Kidney (tissue), 14 donors: ENCODE data around the gene COL23A1. TPM values are rescaled to one million over a fixed set of nuclear protein-coding genes. Genes with fewer than 3 reads are reported as not detected.

ENCODE experiments used
- DNase-seq, 5 donors: peaks; one replicate each; pipeline ENCODE4 v3.0.0-alpha.2; 2013 to 2020
- FAIRE-seq: peaks from 2 replicates; lab custom pipeline; 2012; peaks lifted over from hg19 to GRCh38; lab: Jason Lieb, UNC
- H3K27ac ChIP-seq, 2 donors: one replicate each; pipeline ENCODE4 v1.7.0; 2013; ENCODE audit warnings: low read depth in 2 of 2, low read length in 2 of 2, inconsistent platforms in 1 of 2
- H3K27me3 ChIP-seq: one replicate; pipeline ENCODE4 v1.7.1; 2013; ENCODE audit warnings: low read length, inconsistent platforms; ENCODE audit not compliant: control insufficient read depth, insufficient read depth
- H3K36me3 ChIP-seq, 3 donors: one replicate each; pipeline versions ENCODE4 v1.7.0 to v1.7.1; 2013; ENCODE audit warnings: low read length in 3 of 3, control low read depth in 1 of 3, inconsistent platforms in 1 of 3; ENCODE audit not compliant: insufficient read depth in 3 of 3, control insufficient read depth in 2 of 3
- H3K4me1 ChIP-seq, 3 donors: one replicate each; pipeline versions ENCODE4 v1.7.0 to v1.7.1; 2013; ENCODE audit warnings: low read length in 3 of 3, inconsistent platforms in 1 of 3, low read depth in 1 of 3; ENCODE audit not compliant: control insufficient read depth in 2 of 3, insufficient read depth in 2 of 3
- H3K4me3 ChIP-seq, 3 donors: one replicate each; pipeline versions ENCODE4 v1.7.0 to v1.8.1; 2013; ENCODE audit warnings: low read length in 3 of 3, control low read depth in 1 of 3, inconsistent platforms in 1 of 3
- H3K9ac ChIP-seq, 3 donors: one replicate each; pipeline versions ENCODE4 v1.7.0 to v1.7.1; 2013; ENCODE audit warnings: low read length in 3 of 3, control low read depth in 1 of 3, inconsistent platforms in 1 of 3
- H3K9me3 ChIP-seq, 3 donors: one replicate each; pipeline versions ENCODE4 v1.7.0 to v1.7.1; 2013; ENCODE audit warnings: low read length in 3 of 3, control low read depth in 1 of 3, inconsistent platforms in 1 of 3; ENCODE audit not compliant: control insufficient read depth in 2 of 3, insufficient read depth in 1 of 3
- intact Hi-C: fragments of 100-400 bp; cut with DNase I; formaldehyde crosslinking; loops from one replicate; pipeline ENCODE4 v1.11.1; 2022
- polyA plus RNA-seq: library from polyadenylated mRNA; stranded (reverse); fragments of 350-450 nt; fragmentation: Illumina TruSeq; extraction: RNeasy Lipid Tissue Mini Kit (QIAGEN cat#74804); gene quantifications from one replicate; pipeline ENCODE4 v1.2.3, GENCODE V29; 2014; ENCODE audit warnings: low read depth, low replicate concordance; ENCODE audit not compliant: insufficient read depth
- total RNA-seq: library from RNA; stranded (reverse); fragmentation: NEBNext Ultra II Directional; extraction: Animal tissue kit (Norgen Biotek cat#: 25700); gene quantifications from one replicate; pipeline ENCODE4 v1.2.1, GENCODE V29; 2021
- TF ChIP-seq, protein P1 (sequence below): IDR thresholded peaks from 3 replicates; pipeline ENCODE4 v1.5.1; 2012; ENCODE audit warnings: mild to moderate bottlenecking, moderate library complexity, borderline replicate concordance; ENCODE audit not compliant: insufficient read depth; ENCODE audit errors: extremely low read depth
- donor health status: control.
- donor health status: control.
- donor health status: control.
- donor health status: control.
- donor health status: control.
- donor health status: DM: yes; HTN: yes; CAD: no.
- donor health status: Normal renal cell carcinoma (clear cell type).

Gene COL23A1
- total and polyA plus RNA-seq, 2 donors from 2014 or later, result 4.1 to 8.7 TPM

- H3K4me1 ChIP-seq, result peaks cover 3 to 22% (median 20%) of the 10 kb centered on the region in 3 donors
- no peak overlapping the region for H3K27ac ChIP-seq
- DNase-seq (peak in 2 of 5 donors; percentile 16 to 32), FAIRE-seq (no peak)
- H3K9me3 ChIP-seq, result no peaks in the 10 kb centered on the region
- TF ChIP-seq, protein P1, sequence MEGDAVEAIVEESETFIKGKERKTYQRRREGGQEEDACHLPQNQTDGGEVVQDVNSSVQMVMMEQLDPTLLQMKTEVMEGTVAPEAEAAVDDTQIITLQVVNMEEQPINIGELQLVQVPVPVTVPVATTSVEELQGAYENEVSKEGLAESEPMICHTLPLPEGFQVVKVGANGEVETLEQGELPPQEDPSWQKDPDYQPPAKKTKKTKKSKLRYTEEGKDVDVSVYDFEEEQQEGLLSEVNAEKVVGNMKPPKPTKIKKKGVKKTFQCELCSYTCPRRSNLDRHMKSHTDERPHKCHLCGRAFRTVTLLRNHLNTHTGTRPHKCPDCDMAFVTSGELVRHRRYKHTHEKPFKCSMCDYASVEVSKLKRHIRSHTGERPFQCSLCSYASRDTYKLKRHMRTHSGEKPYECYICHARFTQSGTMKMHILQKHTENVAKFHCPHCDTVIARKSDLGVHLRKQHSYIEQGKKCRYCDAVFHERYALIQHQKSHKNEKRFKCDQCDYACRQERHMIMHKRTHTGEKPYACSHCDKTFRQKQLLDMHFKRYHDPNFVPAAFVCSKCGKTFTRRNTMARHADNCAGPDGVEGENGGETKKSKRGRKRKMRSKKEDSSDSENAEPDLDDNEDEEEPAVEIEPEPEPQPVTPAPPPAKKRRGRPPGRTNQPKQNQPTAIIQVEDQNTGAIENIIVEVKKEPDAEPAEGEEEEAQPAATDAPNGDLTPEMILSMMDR, result no peak
- intact Hi-C loops, result no loop called here
- H3K4me3 ChIP-seq, result no peak overlapping the region
- H3K36me3 ChIP-seq, result peaks cover 24 to 62% (median 51%) of the 10 kb centered on the region in 3 donors
- no peaks in the 10 kb centered on the region for H3K27me3 ChIP-seq
- no peak overlapping the region for H3K9ac ChIP-seq
Observed at GRCh38 chr5:178207917-178208280, 382.3 kb downstream of the COL23A1 start.

DNA sequence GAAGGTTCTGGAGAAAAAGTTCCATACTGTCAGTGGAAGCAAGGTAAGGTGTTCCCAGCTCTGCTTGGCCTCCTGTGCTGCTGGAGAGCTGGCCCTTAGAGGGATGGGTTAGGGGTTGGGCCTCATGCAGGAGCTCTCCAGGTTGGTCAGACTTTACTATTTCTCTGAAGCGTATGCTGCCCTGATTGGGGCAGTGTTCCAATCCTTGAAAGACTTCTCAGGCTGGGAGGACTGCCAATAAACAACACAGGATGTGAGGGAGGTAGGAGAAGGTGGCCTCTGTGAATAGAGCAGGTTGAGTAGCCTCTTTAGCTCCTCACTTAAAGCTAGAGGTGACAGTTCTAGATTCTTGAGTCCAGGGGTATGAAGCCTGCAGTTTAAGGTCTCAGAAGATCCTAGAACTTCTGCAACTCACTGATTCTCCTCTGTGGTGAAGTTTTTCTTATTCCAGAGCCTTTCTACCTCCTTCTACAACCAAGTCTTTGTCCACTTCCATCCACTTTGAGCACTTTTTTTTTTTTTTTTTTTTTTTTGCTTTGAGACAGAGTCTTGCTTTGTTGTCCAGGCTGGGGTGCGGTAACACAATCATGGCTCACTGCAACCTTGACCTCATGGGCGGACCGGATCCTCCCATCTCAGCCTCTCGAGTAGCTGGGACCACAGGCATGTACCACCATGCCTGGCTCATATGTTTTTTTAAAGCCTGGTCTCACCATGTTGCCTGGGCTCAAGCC is 382.8 kb downstream of the COL23A1 start:
- TF ChIP-seq, protein P1, result no peak
- Histone ChIP-seq H3K36me3 (peaks cover 21 to 58% (median 46%) of the 10 kb centered on the region in 3 donors), H3K4me3 (peak overlapping the region in 1 of 3 donors; percentile 16), H3K9me3 (no peaks in the 10 kb centered on the region), H3K27me3 (no peaks in the 10 kb centered on the region), H3K4me1 (peaks cover 3 to 16% (median 15%) of the 10 kb centered on the region in 3 donors), H3K9ac (no peak overlapping the region), H3K27ac (no peak overlapping the region)
- intact Hi-C loops, result no loop called here
- FAIRE-seq, result no peak
- peak in 2 of 5 donors; percentile 26 to 55 for DNase-seq

DNA sequence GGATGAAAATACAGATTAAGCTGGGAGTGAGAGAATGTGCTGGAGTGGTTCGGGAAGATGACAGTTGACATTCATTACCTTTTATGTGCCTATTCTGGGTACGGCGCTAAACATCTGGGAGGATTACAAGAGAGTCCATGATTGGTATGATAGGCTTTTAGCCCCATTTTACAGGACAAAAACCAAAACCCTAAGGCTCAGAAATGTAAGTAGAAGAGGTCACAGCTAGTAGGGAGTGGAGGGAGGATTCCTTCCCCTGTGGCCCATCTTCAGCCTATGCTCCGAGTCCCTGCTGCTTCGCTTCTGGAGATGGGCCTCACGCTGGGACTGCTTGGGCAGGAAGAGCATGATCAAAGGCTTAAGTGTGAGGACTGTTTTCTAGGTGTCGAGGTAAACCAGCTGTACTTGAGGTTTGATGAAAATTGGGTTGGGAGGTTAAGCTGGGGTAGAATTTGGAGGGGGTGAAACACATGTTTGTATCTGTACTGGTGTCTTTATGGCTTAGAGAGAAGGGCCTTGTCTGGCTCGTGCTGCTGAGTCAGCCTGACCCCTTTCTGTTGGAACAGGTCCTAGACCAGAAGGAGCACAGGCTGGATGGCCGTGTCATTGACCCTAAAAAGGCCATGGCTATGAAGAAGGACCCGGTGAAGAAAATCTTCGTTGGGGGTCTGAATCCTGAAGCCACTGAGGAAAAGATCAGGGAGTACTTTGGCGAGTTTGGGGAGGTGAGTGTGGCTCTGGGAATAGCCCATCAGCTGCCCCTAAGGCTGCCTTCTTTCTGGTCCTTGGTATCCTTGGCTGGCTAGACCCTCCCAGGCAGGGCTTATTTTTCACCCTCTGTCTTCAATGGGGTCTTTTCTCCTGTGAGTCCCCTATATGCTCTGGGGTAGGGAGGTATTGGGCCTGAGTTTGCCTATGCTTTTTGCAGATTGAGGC is 383.8 kb downstream of the COL23A1 start:
- TF ChIP-seq, protein P1, result no peak
- intact Hi-C loops, result no loop called here
- peaks cover 18 to 49% (median 38%) of the 10 kb centered on the region in 3 donors for H3K36me3 ChIP-seq
- peaks cover 3 to 15% (median 13%) of the 10 kb centered on the region in 3 donors for H3K4me1 ChIP-seq
- H3K9me3 ChIP-seq, result no peaks in the 10 kb centered on the region
- H3K27ac ChIP-seq, result no peak overlapping the region
- FAIRE-seq, result no peak
- peak overlapping the region; percentile 74 to 96 (median 92) for H3K4me3 ChIP-seq
- H3K27me3 ChIP-seq, result no peaks in the 10 kb centered on the region
- peak in 1 of 5 donors; percentile 27 for DNase-seq
- H3K9ac ChIP-seq, result peak overlapping the region in 1 of 3 donors; percentile 51
